OCI-LY3 (cell line): ENCODE measurements around the gene ALG2.
"Not testable (repeated sequence)": the region's sequence is repeated elsewhere in the genome, so short reads cannot be mapped to it uniquely, and the experiment has no call there.

Source experiments
- H2AFZ ChIP-seq: fragments of 200-600, 300-600 bp; shearing (Covaris generic); 2 replicates; pipeline ENCODE4 v1.6.0; 2014; ENCODE audit warnings: antibody characterized with exemption, low read depth, low read length
- H3K27ac ChIP-seq: fragments of 200-600, 300-600 bp; sonication (generic); 2 replicates; pipeline ENCODE4 v1.5.1; 2014; ENCODE audit warnings: mild to moderate bottlenecking, low read length, moderate library complexity, mixed read lengths
- H3K27me3 ChIP-seq: fragments of 200-600, 300-600 bp; sonication (generic); 2 replicates; pipeline ENCODE4 v1.6.1; 2014; ENCODE audit warnings: low read depth, low read length, mixed read lengths
- H3K36me3 ChIP-seq: fragments of 200-600, 300-600 bp; sonication (generic); replicated peaks from 2 replicates; pipeline ENCODE3; 2014; ENCODE audit warnings: low read depth, low read length, mixed read lengths
- H3K4me1 ChIP-seq: fragments of 300-600, 200-600 bp; sonication (generic); 2 replicates; pipeline ENCODE4 v1.6.1; 2014; ENCODE audit warnings: low read length, mixed read lengths
- H3K4me2 ChIP-seq: fragments of 200-600, 300-600 bp; sonication (generic); 2 replicates; pipeline ENCODE4 v1.6.1; 2014; ENCODE audit warnings: low read length, mixed read lengths
- H3K4me3 ChIP-seq: fragments of 300-600, 200-600 bp; sonication (generic); 2 replicates; pipeline ENCODE4 v1.5.1; 2014; ENCODE audit warnings: antibody characterized with exemption, mild to moderate bottlenecking, low read length, moderate library complexity
- H3K79me2 ChIP-seq: fragments of 300-600, 200-600 bp; shearing (Covaris generic); 2 replicates; pipeline ENCODE4 v1.6.1; 2014; ENCODE audit warnings: mild to moderate bottlenecking, low read length, mixed read lengths
- H3K9ac ChIP-seq: fragments of 300-600, 200-600 bp; shearing (Covaris generic); 2 replicates; pipeline ENCODE4 v1.6.0; 2014; ENCODE audit warnings: mild to moderate bottlenecking, low read length, moderate library complexity
- H3K9me3 ChIP-seq: fragments of 200-600, 300-600 bp; shearing (Covaris generic); 2 replicates; pipeline ENCODE4 v1.6.1; 2014; ENCODE audit warnings: low read length, mixed read lengths; ENCODE audit not compliant: insufficient read depth
- H4K20me1 ChIP-seq: fragments of 200-600, 300-600 bp; sonication (generic); 2 replicates; pipeline ENCODE4 v1.6.1; 2016; ENCODE audit warnings: low read length, mixed read lengths; ENCODE audit not compliant: insufficient read depth
- CTCF ChIP-seq: fragments of 200-600, 300-600 bp; sonication (generic); IDR thresholded peaks from 2 replicates; pipeline ENCODE4 v1.5.1; 2014; ENCODE audit warnings: antibody characterized with exemption, low read length, low read depth
- EZH2phosphoT487 ChIP-seq: fragments of 200-600 bp; shearing (Covaris generic); IDR thresholded peaks from 2 replicates; pipeline ENCODE4 v1.6.1; 2018; ENCODE audit warnings: antibody characterized with exemption, mixed run types, low read depth

ALG2 gene

GRCh38 chr9:99199938-99200539 is 21.7 kb downstream of the ALG2 start:
- Histone ChIP-seq H4K20me1 (no peaks in the 10 kb centered on the region), H3K79me2 (no peaks in the 10 kb centered on the region)

GRCh38 chr9:99197987-99198386 is 23.8 kb downstream of the ALG2 start:
- peaks cover 6% of the 10 kb centered on the region for H3K36me3 ChIP-seq
- no peak overlapping the region for H3K4me3 ChIP-seq
- no peak overlapping the region for H2AFZ ChIP-seq
- no peak overlapping the region for H3K4me2 ChIP-seq
- H3K27me3 ChIP-seq, result no peaks in the 10 kb centered on the region
- peaks cover 30% of the 10 kb centered on the region for H3K4me1 ChIP-seq
- no peak for TF ChIP-seq CTCF
- TF ChIP-seq EZH2phosphoT487, result no peak
- H3K27ac ChIP-seq, result no peak overlapping the region
- no peak overlapping the region for H3K9ac ChIP-seq
- H3K79me2 ChIP-seq, result no peaks in the 10 kb centered on the region
- H3K9me3 ChIP-seq, result no peaks in the 10 kb centered on the region
- no peaks in the 10 kb centered on the region for H4K20me1 ChIP-seq

More at GRCh38 chr9:99199938-99200539, 21.7 kb downstream of the ALG2 start:
- Histone ChIP-seq H3K36me3 (no peaks in the 10 kb centered on the region), H3K27ac (no peak overlapping the region), H3K27me3 (no peaks in the 10 kb centered on the region), H3K4me3 (no peak overlapping the region), H3K9me3 (no peaks in the 10 kb centered on the region), H2AFZ (no peak overlapping the region), H3K9ac (no peak overlapping the region), H3K4me2 (peak overlapping the region; percentile 49), H3K4me1 (peaks cover 22% of the 10 kb centered on the region)
- TF ChIP-seq EZH2phosphoT487, result no peak
- TF ChIP-seq CTCF, result no peak

GRCh38 chr9:99197124-99197630 is 24.6 kb downstream of the ALG2 start:
- Histone ChIP-seq H3K4me3 (no peak overlapping the region), H3K36me3 (peaks cover 6% of the 10 kb centered on the region), H2AFZ (no peak overlapping the region), H3K4me1 (peaks cover 32% of the 10 kb centered on the region), H3K27me3 (no peaks in the 10 kb centered on the region), H3K27ac (no peak overlapping the region), H3K79me2 (no peaks in the 10 kb centered on the region), H4K20me1 (no peaks in the 10 kb centered on the region), H3K9me3 (no peaks in the 10 kb centered on the region), H3K9ac (no peak overlapping the region), H3K4me2 (no peak overlapping the region)
- TF ChIP-seq EZH2phosphoT487 (no peak), CTCF (no peak)

GRCh38 chr9:99196484-99196883 is 25.3 kb downstream of the ALG2 start:
- H3K4me3 ChIP-seq, H3K9ac ChIP-seq, H3K4me2 ChIP-seq, H3K27me3 ChIP-seq, H3K79me2 ChIP-seq, H2AFZ ChIP-seq, H3K27ac ChIP-seq, H3K9me3 ChIP-seq, H3K36me3 ChIP-seq, H4K20me1 ChIP-seq: not testable (repeated sequence)
- peaks cover 32% of the 10 kb centered on the region for H3K4me1 ChIP-seq
